ENCODE data around the gene ANTXR1.

DNA sequence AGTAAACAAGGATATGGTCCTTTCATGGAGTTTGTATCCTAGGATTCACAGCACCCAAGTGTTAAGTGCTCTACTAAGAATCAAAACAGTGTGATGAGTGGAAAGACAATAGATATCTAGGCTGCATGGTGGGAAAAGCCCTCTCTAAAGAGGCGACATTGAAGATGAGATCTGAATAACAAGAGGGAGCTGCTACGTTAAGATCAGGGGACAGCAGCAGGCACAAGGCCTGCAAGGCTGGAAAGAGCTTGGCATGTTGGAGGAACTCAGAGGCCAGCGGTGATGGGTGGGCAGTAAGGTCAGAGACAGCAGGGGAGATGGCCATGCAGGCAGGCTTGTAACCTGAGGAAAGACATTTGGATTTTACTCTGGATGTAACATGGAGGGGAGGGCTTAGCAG is 196.5 kb downstream of the ANTXR1 start:
- TF ChIP-seq, protein P1, sequence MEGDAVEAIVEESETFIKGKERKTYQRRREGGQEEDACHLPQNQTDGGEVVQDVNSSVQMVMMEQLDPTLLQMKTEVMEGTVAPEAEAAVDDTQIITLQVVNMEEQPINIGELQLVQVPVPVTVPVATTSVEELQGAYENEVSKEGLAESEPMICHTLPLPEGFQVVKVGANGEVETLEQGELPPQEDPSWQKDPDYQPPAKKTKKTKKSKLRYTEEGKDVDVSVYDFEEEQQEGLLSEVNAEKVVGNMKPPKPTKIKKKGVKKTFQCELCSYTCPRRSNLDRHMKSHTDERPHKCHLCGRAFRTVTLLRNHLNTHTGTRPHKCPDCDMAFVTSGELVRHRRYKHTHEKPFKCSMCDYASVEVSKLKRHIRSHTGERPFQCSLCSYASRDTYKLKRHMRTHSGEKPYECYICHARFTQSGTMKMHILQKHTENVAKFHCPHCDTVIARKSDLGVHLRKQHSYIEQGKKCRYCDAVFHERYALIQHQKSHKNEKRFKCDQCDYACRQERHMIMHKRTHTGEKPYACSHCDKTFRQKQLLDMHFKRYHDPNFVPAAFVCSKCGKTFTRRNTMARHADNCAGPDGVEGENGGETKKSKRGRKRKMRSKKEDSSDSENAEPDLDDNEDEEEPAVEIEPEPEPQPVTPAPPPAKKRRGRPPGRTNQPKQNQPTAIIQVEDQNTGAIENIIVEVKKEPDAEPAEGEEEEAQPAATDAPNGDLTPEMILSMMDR (IDR thresholded peaks at IDR 0.05; ENCODE audit: low read depth, low read length): no peak
- no peak for TF ChIP-seq EZH2phosphoT487 (IDR thresholded peaks at IDR 0.05; ENCODE audit: low read depth)
